SK-N-SH treated with all-trans-retinoic acid at 6 μM for 48 hours (cell line): ENCODE data around the gene BUB3.

Experiments
- CSDC2 ChIP-seq: fragments of 250-450 bp; sonication (Bioruptor Pico); IDR thresholded peaks from 2 replicates; pipeline ENCODE4 v1.5.0; 2020; ENCODE audit warnings: mild to moderate bottlenecking, moderate library complexity
- PATZ1 ChIP-seq: fragments of 250-450 bp; sonication (Bioruptor Pico); IDR thresholded peaks from 2 replicates; pipeline ENCODE4 v1.8.0; 2020; ENCODE audit warnings: mild to moderate bottlenecking, moderate library complexity, borderline replicate concordance
- RARB ChIP-seq: fragments of 250-450 bp; sonication (Bioruptor Pico); IDR thresholded peaks from 2 replicates; pipeline ENCODE4 v1.8.0; 2021; ENCODE audit warnings: mild to moderate bottlenecking, moderate library complexity
- TCF4 ChIP-seq: fragments of 250-450 bp; sonication (Bioruptor Pico); IDR thresholded peaks from 2 replicates; pipeline ENCODE4 v1.8.0; 2021; ENCODE audit warnings: mild to moderate bottlenecking, moderate library complexity, borderline replicate concordance
- TOX ChIP-seq: fragments of 250-450 bp; sonication (Bioruptor Pico); IDR thresholded peaks from 2 replicates; pipeline ENCODE4 v1.8.0; 2021; ENCODE audit warnings: mild to moderate bottlenecking, moderate library complexity, borderline replicate concordance
- TSHZ2 ChIP-seq: fragments of 250-450 bp; sonication (Bioruptor Pico); IDR thresholded peaks from 2 replicates; pipeline ENCODE4 v1.5.0; 2020; ENCODE audit warnings: mild to moderate bottlenecking, moderate library complexity
- ZFP30 ChIP-seq: fragments of 450-650 bp; formaldehyde crosslinking; IDR thresholded peaks from 2 replicates; pipeline ENCODE4 v1.5.0; 2022; ENCODE audit warnings: mild to moderate bottlenecking, moderate library complexity

- no peak for TF ChIP-seq TSHZ2 (CRISPR knock-in tag)
- no peak for TF ChIP-seq RARB
- no peak for TF ChIP-seq TOX (CRISPR knock-in tag)
- TF ChIP-seq ZFP30 (CRISPR knock-in tag) = no peak
- no peak for TF ChIP-seq PATZ1 (CRISPR knock-in tag)
- no peak for TF ChIP-seq CSDC2
- TF ChIP-seq TCF4 (CRISPR knock-in tag) = no peak
Observed at GRCh38 chr10:123143825-123144168, 10.4 kb upstream of the BUB3 start.
